Activated CD4-positive, alpha-beta T cell treated with anti-CD3 and anti-CD28 coated beads for 36 hours (primary cell): Measurements from ENCODE around the gene IL34. TPM values are rescaled to one million over a fixed set of nuclear protein-coding genes. Genes with fewer than 3 reads are reported as not detected.
A peak's percentile ranks its signal among the peaks of the same experiment; 100 is the strongest.

ENCODE experiments used
- ATAC-seq: fragments of 200-7000 bp; cut with Tn5 transposase; one replicate; pipeline ENCODE4 v1.10.0; 2021; ENCODE audit warnings: mild to moderate bottlenecking, moderate library complexity
- CTCF ChIA-PET: fragments of 350-600 bp; sonication (Branson Sonifier 250); formaldehyde crosslinking; loops from one replicate; lab custom pipeline; 2021; ENCODE audit warnings: antibody characterized with exemption; lab: Charles Lee
- POLR2A ChIA-PET: fragments of 350-600 bp; sonication (Branson Sonifier 250); formaldehyde crosslinking; loops from one replicate; lab custom pipeline; 2021; ENCODE audit warnings: antibody characterized with exemption, inconsistent platforms; lab: Charles Lee
- DNase-seq: peaks from one replicate; pipeline ENCODE4 v3.0.0-alpha.2; 2020
- H3K27ac Mint-ChIP-seq: one replicate; pipeline ENCODE4 v1.8.0; 2021; ENCODE audit warnings: mixed read lengths
- H3K27me3 Mint-ChIP-seq: one replicate; pipeline ENCODE4 v1.8.0; 2021; ENCODE audit warnings: mixed read lengths
- H3K36me3 Mint-ChIP-seq: one replicate; pipeline ENCODE4 v1.8.0; 2021; ENCODE audit warnings: low read depth, mixed read lengths
- H3K4me1 Mint-ChIP-seq: one replicate; pipeline ENCODE4 v1.8.0; 2021; ENCODE audit warnings: mixed read lengths
- H3K4me3 Mint-ChIP-seq: one replicate; pipeline ENCODE4 v1.8.0; 2021; ENCODE audit warnings: mild to moderate bottlenecking, moderate library complexity, mixed read lengths
- H3K9me3 Mint-ChIP-seq: one replicate; pipeline ENCODE4 v1.8.0; 2021; ENCODE audit warnings: low read depth, mixed read lengths
- intact Hi-C, 2 experiments: fragments of 100-400 bp; cut with DNase I in 1 of 2; cut with micrococcal nuclease in 1 of 2; formaldehyde crosslinking; loops; one replicate each; pipeline versions ENCODE4 v1.14.2 to v1.15.1; 2022 to 2024; cut with DNase I, micrococcal nuclease
- total RNA-seq, 2 experiments: library from RNA; stranded (reverse); gene quantifications; one replicate each; pipeline ENCODE4 v1.2.3, GENCODE V29; 2021

The IL34 gene
- total RNA-seq, 2 experiments from 2014 or later, result not detected

- Mint-ChIP-seq H3K4me3 (no peak overlapping the region), H3K27me3 (no peaks in the 10 kb centered on the region), H3K36me3 (peaks cover 6% of the 10 kb centered on the region), H3K9me3 (no peaks in the 10 kb centered on the region), H3K27ac (no peak overlapping the region), H3K4me1 (peaks cover 36% of the 10 kb centered on the region)
- ChIA-PET CTCF (no interaction called here), POLR2A (no interaction called here)
- intact Hi-C loops, result no loop called here
- no peak for DNase-seq
- no peak for ATAC-seq
Observed at GRCh38 chr16:70694088-70694867, 47.9 kb downstream of the IL34 start.

- Mint-ChIP-seq H3K27me3 (no peaks in the 10 kb centered on the region), H3K4me3 (no peak overlapping the region), H3K9me3 (no peaks in the 10 kb centered on the region), H3K4me1 (peaks cover 36% of the 10 kb centered on the region), H3K27ac (no peak overlapping the region), H3K36me3 (peaks cover 6% of the 10 kb centered on the region)
- no peak for ATAC-seq
- ChIA-PET CTCF (interaction anchor here (0.6 kb wide), 1 partner anchor 21 kb away, joined by 3 read pairs; no protein-coding TSS in a partner anchor), POLR2A (no interaction called here)
- intact Hi-C loops, result no loop called here
- no peak for DNase-seq
Observed at GRCh38 chr16:70694868-70695218, 48.5 kb downstream of the IL34 start.

GRCh38 chr16:70695331-70696070, 49.1 kb downstream of the IL34 start:
- Mint-ChIP-seq H3K4me3 (no peak overlapping the region), H3K27me3 (no peaks in the 10 kb centered on the region), H3K9me3 (no peaks in the 10 kb centered on the region), H3K27ac (peak overlapping the region; percentile 19), H3K36me3 (peaks cover 6% of the 10 kb centered on the region), H3K4me1 (peaks cover 36% of the 10 kb centered on the region)
- intact Hi-C loops, result no loop called here
- DNase-seq (no peak), ATAC-seq (peak; percentile 17)
- POLR2A ChIA-PET, result no interaction called here
- CTCF ChIA-PET, result interaction anchor here (0.6 to 2.4 kb wide), 2 partner anchors 20 to 76 kb away, joined by 3 to 7 read pairs; no protein-coding TSS in a partner anchor

GRCh38 chr16:70696355-70696754, 50.0 kb downstream of the IL34 start:
- ATAC-seq, result no peak
- intact Hi-C loops, result no loop called here
- ChIA-PET CTCF (interaction anchor here (1.1 to 2.4 kb wide), 2 partner anchors 26 to 75 kb away, joined by 3 to 7 read pairs; no protein-coding TSS in a partner anchor), POLR2A (no interaction called here)
- peaks cover 6% of the 10 kb centered on the region for H3K36me3 Mint-ChIP-seq
- peak overlapping the region; percentile 10 for H3K27ac Mint-ChIP-seq
- no peaks in the 10 kb centered on the region for H3K27me3 Mint-ChIP-seq
- H3K9me3 Mint-ChIP-seq, result no peaks in the 10 kb centered on the region
- peaks cover 36% of the 10 kb centered on the region for H3K4me1 Mint-ChIP-seq
- H3K4me3 Mint-ChIP-seq, result no peak overlapping the region
- no peak for DNase-seq

GRCh38 chr16:70696952-70697593, 50.7 kb downstream of the IL34 start:
- DNase-seq, result peak; percentile 49
- CTCF ChIA-PET, result interaction anchor here (1.1 to 2.4 kb wide), 2 partner anchors 26 to 75 kb away, joined by 3 to 7 read pairs; no protein-coding TSS in a partner anchor

GRCh38 chr16:70697594-70698170, 51.3 kb downstream of the IL34 start:
- no peaks in the 10 kb centered on the region for H3K9me3 Mint-ChIP-seq
- peaks cover 36% of the 10 kb centered on the region for H3K4me1 Mint-ChIP-seq
- ChIA-PET CTCF (interaction anchor here (2.4 kb wide), 1 partner anchor 74 kb away, joined by 7 read pairs; no protein-coding TSS in a partner anchor), POLR2A (no interaction called here)
- peaks cover 6% of the 10 kb centered on the region for H3K36me3 Mint-ChIP-seq
- no peaks in the 10 kb centered on the region for H3K27me3 Mint-ChIP-seq
- DNase-seq (no peak), ATAC-seq (no peak)
- intact Hi-C loops, result no loop called here
- H3K27ac Mint-ChIP-seq, result no peak overlapping the region
- no peak overlapping the region for H3K4me3 Mint-ChIP-seq

More at GRCh38 chr16:70696952-70697593, 50.7 kb downstream of the IL34 start:
- POLR2A ChIA-PET, result no interaction called here
- H3K27me3 Mint-ChIP-seq, result no peaks in the 10 kb centered on the region
- peak overlapping the region; percentile 10 for H3K27ac Mint-ChIP-seq
- peaks cover 36% of the 10 kb centered on the region for H3K4me1 Mint-ChIP-seq
- H3K4me3 Mint-ChIP-seq, result no peak overlapping the region
- ATAC-seq, result peak; percentile 70
- intact Hi-C loops, result no loop called here
- H3K9me3 Mint-ChIP-seq, result no peaks in the 10 kb centered on the region
- peaks cover 6% of the 10 kb centered on the region for H3K36me3 Mint-ChIP-seq

GRCh38 chr16:70698901-70699300, 52.5 kb downstream of the IL34 start:
- H3K27ac Mint-ChIP-seq, result no peak overlapping the region
- no peak overlapping the region for H3K4me3 Mint-ChIP-seq
- H3K36me3 Mint-ChIP-seq, result peaks cover 5% of the 10 kb centered on the region
- intact Hi-C loops, result no loop called here
- H3K4me1 Mint-ChIP-seq, result peaks cover 32% of the 10 kb centered on the region
- H3K27me3 Mint-ChIP-seq, result no peaks in the 10 kb centered on the region
- ChIA-PET POLR2A (no interaction called here), CTCF (no interaction called here)
- H3K9me3 Mint-ChIP-seq, result no peaks in the 10 kb centered on the region
- ATAC-seq (no peak), DNase-seq (no peak)

GRCh38 chr16:70699696-70700095, 53.3 kb downstream of the IL34 start:
- Mint-ChIP-seq H3K27ac (no peak overlapping the region), H3K4me1 (peaks cover 32% of the 10 kb centered on the region), H3K4me3 (no peak overlapping the region), H3K9me3 (no peaks in the 10 kb centered on the region), H3K27me3 (no peaks in the 10 kb centered on the region), H3K36me3 (peaks cover 5% of the 10 kb centered on the region)
- ChIA-PET CTCF (no interaction called here), POLR2A (no interaction called here)
- DNase-seq, result no peak
- intact Hi-C loops, result no loop called here
- no peak for ATAC-seq

GRCh38 chr16:70700101-70701020, 54.0 kb downstream of the IL34 start:
- H3K36me3 Mint-ChIP-seq, result peaks cover 3% of the 10 kb centered on the region
- POLR2A ChIA-PET, result no interaction called here
- CTCF ChIA-PET, result no interaction called here
- ATAC-seq (no peak), DNase-seq (no peak)
- no peak overlapping the region for H3K27ac Mint-ChIP-seq
- peaks cover 30% of the 10 kb centered on the region for H3K4me1 Mint-ChIP-seq
- H3K9me3 Mint-ChIP-seq, result no peaks in the 10 kb centered on the region
- no peaks in the 10 kb centered on the region for H3K27me3 Mint-ChIP-seq
- no peak overlapping the region for H3K4me3 Mint-ChIP-seq
- intact Hi-C loops, result no loop called here

- CTCF ChIA-PET, result interaction anchor here (2.1 kb wide), 1 partner anchor 70 kb away, joined by 5 read pairs; no protein-coding TSS in a partner anchor
- Mint-ChIP-seq H3K36me3 (no peaks in the 10 kb centered on the region), H3K27ac (no peak overlapping the region), H3K27me3 (no peaks in the 10 kb centered on the region), H3K4me3 (no peak overlapping the region), H3K9me3 (no peaks in the 10 kb centered on the region), H3K4me1 (peaks cover 23% of the 10 kb centered on the region)
- ATAC-seq, result no peak
- POLR2A ChIA-PET, result no interaction called here
- no peak for DNase-seq
- intact Hi-C loops, result no loop called here
Observed at GRCh38 chr16:70701036-70701435, 54.7 kb downstream of the IL34 start.
